RWPE1 (cell line): ENCODE data around the gene EVL.

Source experiments
- CTCF ChIA-PET: fragments of 350-600 bp; sonication (Branson Sonifier 250); formaldehyde crosslinking; extraction: SDS; loops from one replicate; lab custom pipeline; 2021; lab: Yijun Ruan, JAX
- POLR2A ChIA-PET: fragments of 400-600 bp; formaldehyde crosslinking; extraction: SDS; loops from one replicate; lab custom pipeline; 2020; ENCODE audit warnings: antibody characterized with exemption; ENCODE audit not compliant: low non-redundant PET; lab: Yijun Ruan, JAX
- DNase-seq: peaks from one replicate; pipeline ENCODE4 v3.0.0; 2012; ENCODE audit warnings: low spot score
- H3K27ac ChIP-seq: fragments of 450-650 bp; 2 replicates; pipeline ENCODE4 v1.5.1; 2017
- TF ChIP-seq, protein P1 (sequence below): fragments of 450-650 bp; conservative IDR thresholded peaks from 2 replicates; pipeline ENCODE4 v1.5.1; 2017; ENCODE audit warnings: low read depth, mild to moderate bottlenecking

Gene EVL

DNA sequence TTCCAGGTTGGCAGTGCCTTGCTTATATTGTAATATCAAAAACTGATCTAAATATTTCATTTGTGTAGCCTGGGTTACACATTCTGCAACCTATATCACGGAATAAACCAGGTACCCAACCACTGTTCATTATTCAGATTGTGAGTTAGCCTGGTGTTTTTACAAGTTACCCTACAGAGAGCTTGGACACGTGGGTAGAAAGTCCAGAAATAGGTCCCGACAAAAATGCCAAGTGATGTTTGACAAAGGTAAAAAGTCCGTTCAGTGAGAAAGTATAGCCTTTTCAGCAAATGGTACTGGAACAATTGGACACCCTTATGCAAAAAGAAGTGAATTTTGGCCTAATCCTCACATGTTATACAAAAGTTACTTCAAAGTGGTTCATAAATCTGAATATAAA, 17.6 kb upstream of the EVL start:
- no peak overlapping the region for H3K27ac ChIP-seq
- ChIA-PET POLR2A (no interaction called here), CTCF (no interaction called here)
- DNase-seq = no peak
- TF ChIP-seq, protein P1, sequence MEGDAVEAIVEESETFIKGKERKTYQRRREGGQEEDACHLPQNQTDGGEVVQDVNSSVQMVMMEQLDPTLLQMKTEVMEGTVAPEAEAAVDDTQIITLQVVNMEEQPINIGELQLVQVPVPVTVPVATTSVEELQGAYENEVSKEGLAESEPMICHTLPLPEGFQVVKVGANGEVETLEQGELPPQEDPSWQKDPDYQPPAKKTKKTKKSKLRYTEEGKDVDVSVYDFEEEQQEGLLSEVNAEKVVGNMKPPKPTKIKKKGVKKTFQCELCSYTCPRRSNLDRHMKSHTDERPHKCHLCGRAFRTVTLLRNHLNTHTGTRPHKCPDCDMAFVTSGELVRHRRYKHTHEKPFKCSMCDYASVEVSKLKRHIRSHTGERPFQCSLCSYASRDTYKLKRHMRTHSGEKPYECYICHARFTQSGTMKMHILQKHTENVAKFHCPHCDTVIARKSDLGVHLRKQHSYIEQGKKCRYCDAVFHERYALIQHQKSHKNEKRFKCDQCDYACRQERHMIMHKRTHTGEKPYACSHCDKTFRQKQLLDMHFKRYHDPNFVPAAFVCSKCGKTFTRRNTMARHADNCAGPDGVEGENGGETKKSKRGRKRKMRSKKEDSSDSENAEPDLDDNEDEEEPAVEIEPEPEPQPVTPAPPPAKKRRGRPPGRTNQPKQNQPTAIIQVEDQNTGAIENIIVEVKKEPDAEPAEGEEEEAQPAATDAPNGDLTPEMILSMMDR = no peak

DNA sequence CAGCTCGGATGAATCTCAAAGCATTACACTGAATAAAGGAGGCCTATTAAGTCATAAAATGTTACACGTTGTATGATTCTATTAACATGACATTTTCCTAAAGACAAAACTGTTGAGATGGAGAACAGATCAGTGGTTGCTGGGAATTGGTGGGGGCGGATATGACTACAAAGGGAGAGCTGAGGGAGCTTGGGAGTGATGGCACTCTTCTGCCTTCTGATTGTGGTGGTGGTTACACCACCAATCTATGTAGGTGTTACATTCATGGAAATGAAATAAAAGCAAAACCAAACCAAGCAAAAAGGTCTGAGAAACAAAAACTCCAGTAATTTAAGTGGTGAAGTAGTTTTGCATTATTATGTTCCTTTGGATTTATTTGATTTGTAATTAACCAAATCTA, 16.4 kb upstream of the EVL start:
- ChIA-PET POLR2A (no interaction called here), CTCF (interaction anchor here (0.7 kb wide), 1 partner anchor 24 kb away, joined by 4 read pairs; no protein-coding TSS in a partner anchor)
- no peak overlapping the region for H3K27ac ChIP-seq

DNA sequence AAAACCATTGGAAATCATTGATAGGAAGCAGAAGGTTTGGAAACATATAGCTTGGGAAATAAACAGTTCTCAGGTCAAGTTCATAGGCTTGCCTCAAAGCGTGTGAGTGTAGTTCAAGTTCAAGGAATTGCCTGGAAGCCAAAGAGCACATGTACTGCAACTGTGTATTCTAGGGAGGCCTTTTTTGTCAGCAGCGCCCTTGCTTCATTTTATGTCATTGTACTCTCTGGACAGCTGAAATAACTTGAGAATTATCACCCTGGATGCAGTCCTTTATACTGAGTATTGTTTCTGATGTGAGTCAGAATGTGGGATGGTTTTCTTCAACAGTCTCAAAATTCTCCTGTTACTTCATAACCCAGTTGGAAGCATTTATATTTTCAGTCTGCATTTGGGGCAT, 16.0 kb upstream of the EVL start:
- ChIA-PET CTCF (interaction anchor here (0.7 kb wide), 1 partner anchor 23 kb away, joined by 4 read pairs; no protein-coding TSS in a partner anchor), POLR2A (no interaction called here)
- no peak overlapping the region for H3K27ac ChIP-seq
- TF ChIP-seq, protein P1 = no peak
- no peak for DNase-seq

More for the DNA sequence above, 16.4 kb upstream of the EVL start:
- DNase-seq = no peak
- TF ChIP-seq, protein P1 = no peak

DNA sequence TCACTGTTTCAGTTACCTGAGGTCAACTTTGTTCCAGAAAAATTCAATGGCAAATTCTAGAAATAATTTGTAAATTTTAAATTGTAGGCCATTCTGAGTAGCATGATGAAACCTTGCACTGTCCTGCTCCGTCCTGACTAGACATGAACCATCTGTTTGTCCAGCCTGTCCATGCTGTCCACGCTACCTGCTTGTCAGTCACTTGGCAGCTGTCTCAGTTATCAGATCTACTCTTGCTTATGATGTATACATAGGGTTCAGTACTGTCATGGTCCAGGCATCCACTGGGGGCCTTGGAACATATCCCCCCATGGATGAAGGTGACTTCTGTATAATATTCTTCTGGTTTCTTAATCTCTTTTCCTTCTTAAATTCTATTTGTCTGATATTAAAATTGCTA, 14.1 kb upstream of the EVL start:
- POLR2A ChIA-PET = no interaction called here

DNA sequence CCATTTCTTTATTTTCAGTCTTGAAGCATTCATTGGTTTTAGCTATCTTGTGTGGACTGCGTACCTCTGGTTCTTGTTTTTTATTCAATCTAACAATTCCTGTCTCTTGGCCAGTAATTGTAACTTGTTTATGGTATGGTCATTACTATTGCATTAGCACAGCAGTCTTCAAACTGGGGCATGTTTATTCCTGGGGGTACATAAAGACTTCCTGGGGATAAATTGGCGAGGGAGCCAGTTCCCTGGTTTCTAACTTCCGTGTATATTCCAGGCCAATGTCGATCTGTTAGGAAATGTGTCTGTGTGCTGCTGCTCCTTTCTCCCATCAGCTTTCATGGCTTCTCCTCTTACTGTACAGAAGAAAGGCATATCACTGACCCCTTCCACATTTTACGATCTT, 13.7 kb upstream of the EVL start:
- no peak overlapping the region for H3K27ac ChIP-seq
- no peak for DNase-seq
- ChIA-PET POLR2A (no interaction called here), CTCF (no interaction called here)
- TF ChIP-seq, protein P1 = no peak

More for the DNA sequence above, 14.1 kb upstream of the EVL start:
- DNase-seq = no peak
- CTCF ChIA-PET = no interaction called here
- TF ChIP-seq, protein P1 = no peak
- no peak overlapping the region for H3K27ac ChIP-seq

DNA sequence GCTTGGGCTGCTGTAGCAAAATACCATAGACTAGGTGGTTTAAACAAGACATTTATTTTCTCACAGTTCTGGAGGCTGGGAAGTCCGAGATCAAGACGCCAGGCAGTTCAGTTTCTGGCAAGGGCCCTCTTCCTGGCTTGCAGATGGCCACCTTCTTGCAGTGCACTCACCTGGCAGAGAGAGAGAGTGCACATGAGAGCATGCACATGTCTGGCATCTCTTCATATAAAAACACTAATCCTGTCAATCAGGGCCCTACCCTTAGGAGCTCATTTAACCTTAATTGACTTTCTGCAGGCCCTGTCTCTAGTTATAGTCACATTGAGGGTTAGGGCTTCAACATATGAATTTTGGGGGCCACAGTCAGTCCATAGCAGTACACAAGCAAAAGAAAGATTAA, 12.4 kb upstream of the EVL start:
- ChIA-PET CTCF (interaction anchor here (0.9 kb wide), 1 partner anchor 93 kb away, joined by 3 read pairs; no protein-coding TSS in a partner anchor), POLR2A (no interaction called here)
- TF ChIP-seq, protein P1 = no peak
- no peak for DNase-seq
- no peak overlapping the region for H3K27ac ChIP-seq
